HS-5 (cell line): ENCODE results near the gene ANO3.
A peak's percentile ranks its signal among the peaks of the same experiment; 100 is the strongest.
"Not testable (repeated sequence)": the region's sequence is repeated elsewhere in the genome, so short reads cannot be mapped to it uniquely, and the experiment has no call there.

Experiments used
- DNase-seq: peaks from one replicate; pipeline ENCODE4 v3.0.0-alpha.2; 2012; ENCODE audit warnings: low read depth

The ANO3 gene

GRCh38 chr11:26331911-26332571 lies at the start of gene ANO3:
TSS of gene ANO3 (plus strand) at chr11:26332130. CDS start at chr11:26332276, 146 bp downstream.
- DNase-seq: no peak

- no peak for DNase-seq
These were observed 48.0 kb upstream of the ANO3 start for GRCh38 chr11:26283852-26284408.

GRCh38 chr11:26285608-26286007 lies 46.3 kb upstream of the ANO3 start:
- no peak for DNase-seq

GRCh38 chr11:26286472-26287066 lies 45.4 kb upstream of the ANO3 start:
- DNase-seq: no peak

GRCh38 chr11:26287067-26287518 lies 44.8 kb upstream of the ANO3 start:
- DNase-seq: peak; percentile 48

- no peak for DNase-seq
These were observed 34.5 kb upstream of the ANO3 start for GRCh38 chr11:26297189-26297975.

- not testable (repeated sequence) for DNase-seq
These were observed 15.6 kb upstream of the ANO3 start for GRCh38 chr11:26316372-26316771.

- no peak for DNase-seq
These were observed 12.0 kb upstream of the ANO3 start for GRCh38 chr11:26319906-26320305.

GRCh38 chr11:26321516-26321915 lies 10.4 kb upstream of the ANO3 start:
- no peak for DNase-seq

GRCh38 chr11:26322335-26323067 lies 9.4 kb upstream of the ANO3 start:
- DNase-seq: no peak

- no peak for DNase-seq
These were observed 8.1 kb upstream of the ANO3 start for GRCh38 chr11:26323837-26324236.

- no peak for DNase-seq
These were observed 7.7 kb upstream of the ANO3 start for GRCh38 chr11:26324270-26324669.

GRCh38 chr11:26326793-26327400 lies 5.0 kb upstream of the ANO3 start:
- DNase-seq: no peak

GRCh38 chr11:26329206-26329605 lies 2.7 kb upstream of the ANO3 start:
- DNase-seq: no peak

- no peak for DNase-seq
These were observed 1.7 kb upstream of the ANO3 start for GRCh38 chr11:26330262-26330661.

- no peak for DNase-seq
These were observed 614 bp downstream of the ANO3 start for GRCh38 chr11:26332572-26332915.

- DNase-seq: no peak
These were observed 2.0 kb downstream of the ANO3 start for GRCh38 chr11:26333906-26334305.

GRCh38 chr11:26335903-26336302 lies 4.0 kb downstream of the ANO3 start:
- no peak for DNase-seq

- DNase-seq: no peak
These were observed 12.7 kb downstream of the ANO3 start for GRCh38 chr11:26344647-26345046.

GRCh38 chr11:26348776-26349175 lies 16.8 kb downstream of the ANO3 start:
- no peak for DNase-seq

- no peak for DNase-seq
These were observed 18.1 kb downstream of the ANO3 start for GRCh38 chr11:26350002-26350401.

- no peak for DNase-seq
These were observed 21.1 kb downstream of the ANO3 start for GRCh38 chr11:26353010-26353409.
